Glutamatergic neuron (in vitro differentiated cells): ENCODE measurements around the gene CD163. TPM values are rescaled to one million over a fixed set of nuclear protein-coding genes. Genes with fewer than 3 reads are reported as not detected.
A peak's percentile ranks its signal among the peaks of the same experiment; 100 is the strongest.

Source experiments
- DNase-seq: peaks from one replicate; pipeline ENCODE4 v3.0.0; 2022
- H3K27ac Mint-ChIP-seq: one replicate; pipeline ENCODE4 v1.8.0; 2020; ENCODE audit warnings: mild to moderate bottlenecking, mixed read lengths, inconsistent platforms; ENCODE audit not compliant: unreplicated experiment
- H3K27me3 Mint-ChIP-seq: one replicate; pipeline ENCODE4 v1.8.0; 2020; ENCODE audit warnings: mild to moderate bottlenecking, moderate library complexity, mixed read lengths, inconsistent platforms; ENCODE audit not compliant: unreplicated experiment
- H3K36me3 Mint-ChIP-seq: one replicate; pipeline ENCODE4 v1.8.0; 2020; ENCODE audit warnings: mild to moderate bottlenecking, mixed read lengths, inconsistent platforms; ENCODE audit not compliant: unreplicated experiment
- H3K4me1 Mint-ChIP-seq: one replicate; pipeline ENCODE4 v1.8.0; 2020; ENCODE audit warnings: mild to moderate bottlenecking, low read depth, mixed read lengths, inconsistent platforms; ENCODE audit not compliant: unreplicated experiment
- H3K4me3 Mint-ChIP-seq: one replicate; pipeline ENCODE4 v1.8.0; 2020; ENCODE audit warnings: mild to moderate bottlenecking, mixed read lengths, inconsistent platforms; ENCODE audit not compliant: unreplicated experiment
- H3K9me3 Mint-ChIP-seq: one replicate; pipeline ENCODE4 v1.8.0; 2020; ENCODE audit warnings: mild to moderate bottlenecking, moderate library complexity, mixed read lengths, inconsistent platforms; ENCODE audit not compliant: unreplicated experiment
- CTCF ChIP-seq: fragments of 200-600 bp; sonication (generic); IDR thresholded peaks from one replicate; pipeline ENCODE4 v1.5.0; 2021; ENCODE audit not compliant: partially characterized antibody, unreplicated experiment
- total RNA-seq: library from RNA; stranded (reverse); fragmentation: NEBNext Ultra II Directional; extraction: Animal tissue kit (Norgen Biotek cat#: 25700); gene quantifications from one replicate; pipeline ENCODE4 v1.2.1, GENCODE V29; 2021; ENCODE audit not compliant: unreplicated experiment

CD163 gene
- total RNA-seq, 1 donor from 2014 or later: 20.6 TPM

- no peak for DNase-seq
- peak; percentile 33 for TF ChIP-seq CTCF
- no peak overlapping the region for H3K27ac Mint-ChIP-seq
- H3K4me1 Mint-ChIP-seq: no peaks in the 10 kb centered on the region
- H3K9me3 Mint-ChIP-seq: peaks cover 3% of the 10 kb centered on the region
- no peak overlapping the region for H3K4me3 Mint-ChIP-seq
- H3K36me3 Mint-ChIP-seq: no peaks in the 10 kb centered on the region
- H3K27me3 Mint-ChIP-seq: no peaks in the 10 kb centered on the region
Measured at GRCh38 chr12:7502612-7503011, 965 bp downstream of the CD163 start.

GRCh38 chr12:7501031-7501588 lies 2.5 kb downstream of the CD163 start:
- DNase-seq: no peak
- H3K4me3 Mint-ChIP-seq: no peak overlapping the region
- H3K9me3 Mint-ChIP-seq: peaks cover 3% of the 10 kb centered on the region
- H3K27me3 Mint-ChIP-seq: no peaks in the 10 kb centered on the region
- no peak for TF ChIP-seq CTCF
- H3K36me3 Mint-ChIP-seq: no peaks in the 10 kb centered on the region
- H3K27ac Mint-ChIP-seq: no peak overlapping the region
- no peaks in the 10 kb centered on the region for H3K4me1 Mint-ChIP-seq

- DNase-seq: no peak
- Mint-ChIP-seq H3K9me3 (peaks cover under 1% of the 10 kb centered on the region), H3K27me3 (peaks cover 1% of the 10 kb centered on the region), H3K36me3 (no peaks in the 10 kb centered on the region), H3K4me3 (no peak overlapping the region), H3K27ac (no peak overlapping the region), H3K4me1 (no peaks in the 10 kb centered on the region)
- no peak for TF ChIP-seq CTCF
Measured at GRCh38 chr12:7499636-7500035, 3.9 kb downstream of the CD163 start.

GRCh38 chr12:7498809-7499208 lies 4.8 kb downstream of the CD163 start:
- Mint-ChIP-seq H3K4me3 (no peak overlapping the region), H3K4me1 (no peaks in the 10 kb centered on the region), H3K9me3 (no peaks in the 10 kb centered on the region), H3K27ac (no peak overlapping the region), H3K27me3 (peaks cover 1% of the 10 kb centered on the region), H3K36me3 (no peaks in the 10 kb centered on the region)
- no peak for DNase-seq
- no peak for TF ChIP-seq CTCF

- Mint-ChIP-seq H3K4me3 (no peak overlapping the region), H3K27me3 (peaks cover 1% of the 10 kb centered on the region), H3K9me3 (no peaks in the 10 kb centered on the region), H3K4me1 (no peaks in the 10 kb centered on the region), H3K27ac (no peak overlapping the region), H3K36me3 (no peaks in the 10 kb centered on the region)
- DNase-seq: no peak
- no peak for TF ChIP-seq CTCF
Measured at GRCh38 chr12:7497661-7498060, 5.9 kb downstream of the CD163 start.
